Erythroblast (primary cell): ENCODE measurements around the gene FGD4.
"Not testable (repeated sequence)": the region's sequence is repeated elsewhere in the genome, so short reads cannot be mapped to it uniquely, and the experiment has no call there.

Experiments used
- DNase-seq, 2 experiments: peaks; one replicate each; lab custom pipeline; 2025; lab: John Stamatoyannopoulos, UW
- GATA1 ChIP-seq: IDR thresholded peaks from 2 replicates; pipeline ENCODE4 v1.6.1; 2011; ENCODE audit warnings: low read depth, mild to moderate bottlenecking, control low read depth, low read length, moderate library complexity
- POLR2A ChIP-seq: IDR thresholded peaks from 2 replicates; pipeline ENCODE4 v1.6.1; 2011; ENCODE audit warnings: mild to moderate bottlenecking, low read length

Gene FGD4

DNA sequence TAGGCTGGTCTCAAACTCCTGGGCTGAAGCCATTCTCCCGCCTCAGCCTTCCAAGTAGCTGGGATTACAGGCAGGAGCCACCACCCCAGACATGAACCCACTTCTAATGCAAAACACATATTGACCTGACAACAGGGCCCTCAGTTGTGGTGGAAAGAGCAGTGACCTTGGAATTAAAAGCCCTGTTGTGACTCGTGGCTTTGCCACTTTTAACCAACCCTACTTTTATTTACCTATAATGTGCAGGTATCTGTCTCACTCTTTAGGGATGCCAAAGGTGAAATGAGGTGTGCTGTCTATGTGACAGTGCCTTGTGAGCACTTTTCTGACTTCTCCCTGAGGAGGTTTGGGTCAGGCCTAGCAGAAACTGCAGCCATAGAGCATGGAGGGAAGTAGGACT is 146.9 kb downstream of the FGD4 start:
- no peak for DNase-seq
- TF ChIP-seq POLR2A, result no peak
- TF ChIP-seq GATA1, result no peak

DNA sequence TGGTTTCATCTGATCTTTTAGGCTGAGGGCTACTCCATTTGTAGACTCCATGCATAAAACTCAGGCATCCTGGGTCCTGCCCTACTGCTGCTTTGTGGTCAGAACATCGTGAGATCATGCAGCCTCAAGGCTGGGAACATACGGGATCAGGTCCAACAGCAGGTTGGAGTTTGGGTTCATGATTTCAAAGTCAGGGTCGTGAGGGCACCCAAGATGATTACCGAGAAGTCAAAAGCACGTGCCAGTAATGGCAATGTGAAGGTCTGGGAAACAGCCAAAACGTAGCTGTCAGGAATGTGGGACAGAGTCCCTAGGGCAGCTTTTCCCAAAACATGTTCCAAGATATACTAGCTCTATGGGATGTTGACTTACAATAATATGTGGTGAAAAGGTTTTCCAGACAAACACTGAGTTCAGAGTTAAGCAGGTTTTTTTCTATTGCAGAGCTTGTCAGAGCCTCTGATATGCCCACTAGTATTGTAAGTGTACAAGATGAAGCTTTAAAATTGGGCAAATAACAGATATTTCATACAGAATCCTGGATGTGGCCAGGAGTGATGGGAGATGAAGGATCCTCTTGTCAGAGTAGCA is 149.4 kb downstream of the FGD4 start:
- TF ChIP-seq POLR2A, result no peak
- no peak for TF ChIP-seq GATA1
- DNase-seq, result no peak

DNA sequence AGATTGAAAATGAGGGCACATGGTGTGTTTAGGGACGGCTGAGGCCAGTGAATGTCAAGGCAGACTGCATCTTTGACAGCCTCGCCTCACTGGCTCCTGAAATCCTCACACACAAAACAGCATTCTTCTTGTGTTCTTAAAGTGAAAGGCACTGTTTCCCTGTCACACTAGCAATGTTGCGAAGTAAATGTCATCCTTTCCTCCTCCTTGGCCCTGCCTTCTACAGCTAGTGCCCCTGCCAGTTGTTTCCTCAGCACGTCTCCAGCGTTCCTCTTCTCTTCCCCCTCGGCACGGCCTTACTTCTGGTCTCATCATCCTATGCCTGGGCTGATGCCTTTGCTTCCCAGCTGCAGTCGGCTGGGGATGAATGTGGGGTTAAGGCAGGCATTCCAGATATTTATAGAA is 150.3 kb downstream of the FGD4 start:
- no peak for DNase-seq

DNA sequence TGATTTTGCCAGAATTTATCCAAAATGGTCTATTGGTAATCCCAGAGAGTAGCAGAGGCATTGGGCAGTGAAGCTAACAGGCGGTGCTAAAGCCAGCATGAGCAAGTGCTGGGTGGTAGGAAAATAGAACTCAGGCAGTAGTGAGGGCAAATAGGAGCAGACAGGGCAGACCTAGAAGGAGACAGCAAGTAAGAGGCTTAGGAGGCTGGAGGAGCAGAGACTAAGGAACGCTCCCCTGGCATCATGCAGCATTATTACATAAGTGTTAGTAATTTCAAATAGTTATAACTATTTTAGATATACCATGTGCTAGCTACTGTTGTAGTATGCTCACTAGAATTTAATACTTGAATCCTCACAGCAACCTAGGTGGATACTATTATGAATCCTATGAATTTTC is 151.7 kb downstream of the FGD4 start:
- no peak for DNase-seq
- TF ChIP-seq GATA1, result no peak

More for the DNA sequence above, 150.3 kb downstream of the FGD4 start:
- TF ChIP-seq POLR2A, result no peak
- no peak for TF ChIP-seq GATA1

DNA sequence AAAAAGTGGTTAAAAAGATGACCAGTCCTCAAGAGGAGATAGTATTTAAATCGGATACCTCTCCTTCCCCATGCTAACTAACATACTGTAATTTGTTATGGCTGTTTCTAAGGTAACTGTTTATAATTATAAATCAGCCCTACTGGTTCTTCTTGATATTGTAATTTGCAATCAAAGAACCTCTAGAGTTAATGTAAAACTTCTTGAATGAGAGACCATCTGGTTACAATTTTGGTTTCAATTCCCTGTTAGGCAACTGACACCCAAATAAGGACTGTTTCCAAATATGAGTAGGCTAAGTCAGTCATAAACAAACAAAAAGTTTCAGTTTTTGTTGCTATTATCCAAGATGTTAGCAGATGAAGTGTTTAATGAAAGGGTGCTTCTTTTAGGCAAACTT is 159.5 kb downstream of the FGD4 start:
- no peak for DNase-seq
- TF ChIP-seq GATA1 (no peak), POLR2A (no peak)

DNA sequence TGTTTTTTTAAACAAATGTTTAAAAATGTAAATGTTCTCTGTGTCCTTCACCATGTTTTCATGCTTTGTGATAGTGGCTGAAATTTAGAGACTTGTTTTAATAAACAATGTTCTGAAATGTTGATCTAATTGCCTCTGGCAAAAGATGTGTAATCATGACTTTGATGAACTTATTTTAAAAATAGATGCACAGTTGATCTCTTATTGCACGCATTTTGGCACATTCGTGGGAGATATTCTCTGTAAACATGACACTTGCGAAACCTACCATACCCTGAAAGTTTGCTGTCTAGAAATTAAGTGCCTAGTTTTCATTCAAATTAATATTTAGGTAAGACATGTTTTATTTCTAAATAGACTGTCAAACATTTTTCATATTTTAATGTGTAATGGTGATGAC is 160.1 kb downstream of the FGD4 start:
- no peak for TF ChIP-seq POLR2A
- no peak for DNase-seq

DNA sequence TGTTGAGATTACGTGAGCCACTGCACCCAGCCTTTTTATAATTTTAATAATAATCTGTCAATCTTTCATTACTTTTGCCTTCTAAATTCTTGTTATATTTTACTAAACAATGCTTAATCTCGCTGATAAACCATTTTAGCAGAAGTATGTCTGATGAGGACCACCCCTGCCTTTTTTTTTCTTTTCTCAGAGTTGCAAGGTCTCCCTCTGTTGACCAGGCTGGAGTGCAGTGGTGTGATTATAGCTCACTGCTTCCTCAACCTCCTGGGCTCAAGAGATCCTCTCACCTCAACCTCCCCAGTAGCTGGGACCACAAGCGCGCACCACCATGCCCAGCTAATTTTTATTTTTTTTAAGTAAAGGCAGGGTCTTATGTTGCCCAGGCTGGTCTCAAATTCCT is 161.2 kb downstream of the FGD4 start:
- TF ChIP-seq POLR2A (no peak), GATA1 (no peak)
- DNase-seq, result no peak

DNA sequence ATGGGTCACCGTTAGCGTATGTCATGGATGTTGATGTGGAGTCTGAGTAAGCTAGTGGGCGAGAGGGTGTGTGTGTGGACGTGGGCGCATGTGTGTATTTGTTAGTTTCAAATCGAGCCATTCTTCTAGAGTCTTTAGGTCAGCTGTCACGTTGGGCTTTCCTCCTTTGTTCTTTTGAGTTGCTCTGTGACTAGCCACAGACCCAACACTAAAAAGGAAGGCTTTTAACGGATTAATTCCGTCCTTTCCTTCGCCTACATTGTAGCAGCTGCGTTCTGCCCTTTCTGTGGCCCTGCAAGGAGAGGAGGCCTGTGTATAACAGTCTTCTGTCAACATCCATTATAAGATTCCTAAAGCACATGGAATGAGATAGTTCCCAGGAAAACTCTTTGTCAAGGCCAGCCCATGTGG is 162.6 kb downstream of the FGD4 start:
- TF ChIP-seq POLR2A (no peak), GATA1 (no peak)
- DNase-seq, result no peak

DNA sequence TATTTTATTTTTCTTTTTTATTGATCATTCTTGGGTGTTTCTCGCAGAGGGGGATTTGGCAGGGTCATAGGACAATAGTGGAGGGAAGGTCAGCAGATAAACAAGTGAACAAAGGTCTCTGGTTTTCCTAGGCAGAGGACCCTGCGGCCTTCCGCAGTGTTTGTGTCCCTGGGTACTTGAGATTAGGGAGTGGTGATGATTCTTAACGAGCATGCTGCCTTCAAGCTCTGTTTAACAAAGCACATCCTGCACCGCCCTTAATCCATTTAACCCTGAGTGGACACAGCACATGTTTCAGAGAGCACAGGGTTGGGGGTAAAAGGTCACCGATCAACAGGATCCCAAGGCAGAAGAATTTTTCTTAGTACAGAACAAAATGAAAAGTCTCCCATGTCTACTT is 163.1 kb downstream of the FGD4 start:
- DNase-seq, result not testable (repeated sequence)

DNA sequence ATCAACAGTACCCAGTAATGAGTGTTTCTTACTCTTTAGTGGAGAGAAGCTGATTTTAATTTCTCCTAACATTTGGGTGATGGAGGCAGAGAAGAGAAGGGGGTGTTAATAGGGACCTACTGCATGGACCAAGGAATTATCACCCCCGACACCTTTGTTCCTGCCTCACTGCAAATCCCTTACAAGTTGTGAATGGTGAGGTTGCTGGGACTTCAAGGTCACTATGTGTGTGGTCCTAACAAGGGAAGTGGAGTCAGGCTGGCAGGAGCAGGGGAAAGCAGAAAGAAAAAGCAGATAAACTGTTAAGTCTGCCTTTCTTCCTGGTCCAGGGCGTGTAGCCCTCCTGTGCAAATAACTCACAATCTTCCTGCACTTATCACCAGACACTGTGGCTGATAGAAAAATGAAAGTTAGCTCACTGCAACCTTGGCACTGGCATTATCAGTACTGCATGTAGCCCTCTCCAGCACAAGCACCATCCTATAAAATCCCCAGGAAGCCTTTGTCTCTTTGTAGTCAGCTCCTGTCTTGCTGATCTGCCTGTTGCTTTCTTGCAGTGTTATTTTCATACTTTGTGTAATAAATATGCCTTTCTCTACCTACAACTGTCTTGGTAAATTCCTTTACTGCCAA is 167.4 kb downstream of the FGD4 start:
- TF ChIP-seq POLR2A (no peak), GATA1 (no peak)
- DNase-seq, result peak in 1 of 2 experiments; percentile 6

DNA sequence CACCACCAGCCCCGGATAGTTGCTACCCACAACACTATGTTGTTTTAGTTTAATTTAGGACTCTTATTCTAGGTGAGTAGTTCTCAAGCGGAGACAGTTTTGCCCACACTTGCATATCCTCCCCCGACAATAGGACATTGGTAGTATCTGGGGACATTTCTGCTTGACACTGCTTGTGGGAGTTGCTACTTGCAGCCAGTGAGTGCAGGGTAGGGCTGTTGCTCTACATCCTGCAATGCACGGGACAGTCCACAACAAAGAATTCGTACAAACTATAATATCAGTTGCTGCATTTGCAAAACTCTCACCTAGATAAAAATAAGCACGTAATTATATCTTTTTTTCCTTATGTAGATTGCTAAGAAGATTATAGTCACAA is 167.9 kb downstream of the FGD4 start:
- TF ChIP-seq POLR2A (no peak), GATA1 (no peak)
- DNase-seq, result no peak

DNA sequence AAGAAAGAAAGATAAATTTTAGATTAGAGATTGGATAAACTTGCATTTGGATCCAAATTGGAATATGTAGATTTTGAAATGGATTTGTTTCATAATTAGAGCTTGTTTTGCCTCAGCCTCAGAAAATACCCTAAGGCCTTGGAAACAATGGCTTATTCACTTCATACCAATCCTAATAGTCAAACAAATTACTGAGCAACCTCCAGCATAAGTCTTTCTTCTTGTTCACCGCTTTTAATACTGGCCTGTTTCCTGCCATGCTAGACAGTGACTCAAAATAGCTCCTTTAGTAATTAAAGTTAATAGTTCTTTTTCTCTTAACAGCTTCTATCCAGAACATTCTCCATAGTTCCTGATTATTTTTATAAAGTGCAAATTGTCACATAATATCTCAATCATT is 168.9 kb downstream of the FGD4 start:
- TF ChIP-seq GATA1 (no peak), POLR2A (no peak)
- DNase-seq, result no peak

DNA sequence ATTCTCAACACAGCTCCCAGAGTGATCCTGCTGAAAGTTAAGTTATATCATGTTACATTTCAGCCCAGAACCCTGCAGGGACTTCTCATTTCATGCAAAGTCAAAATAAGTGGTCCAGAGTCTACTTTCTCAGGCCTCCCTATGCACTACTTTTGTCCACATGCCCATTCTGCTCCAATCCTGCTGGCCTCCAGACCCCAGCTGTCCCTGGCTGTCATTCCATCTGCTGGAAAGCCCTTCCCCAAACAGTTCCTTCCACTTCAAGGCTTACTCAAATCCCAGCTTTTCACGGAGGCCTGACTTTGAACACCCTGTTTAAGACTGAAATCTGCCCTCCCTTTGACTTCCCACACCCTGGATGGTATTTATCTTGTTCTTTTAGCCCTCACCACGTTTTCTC is 169.9 kb downstream of the FGD4 start:
- DNase-seq, result no peak
- TF ChIP-seq GATA1 (no peak), POLR2A (no peak)

DNA sequence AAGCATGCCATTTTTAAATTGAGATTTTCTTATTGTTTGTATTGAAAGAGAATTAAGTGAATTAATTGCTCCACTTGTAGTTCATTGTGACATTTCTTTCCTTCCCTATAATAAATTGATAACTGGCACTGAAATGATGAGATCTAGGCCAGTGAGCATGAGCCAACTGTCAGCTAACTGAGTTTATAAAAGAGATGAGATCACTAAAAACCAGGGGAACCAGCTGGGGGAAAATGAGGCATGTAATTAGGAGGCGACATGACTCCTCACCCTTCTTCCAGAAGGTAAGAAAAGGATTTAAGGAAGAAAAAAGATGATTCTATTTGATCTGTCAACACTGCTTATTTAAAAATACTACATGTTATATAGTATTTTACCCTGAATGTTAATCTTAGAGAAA is 175.2 kb downstream of the FGD4 start:
- no peak for DNase-seq
- no peak for TF ChIP-seq GATA1
- no peak for TF ChIP-seq POLR2A

DNA sequence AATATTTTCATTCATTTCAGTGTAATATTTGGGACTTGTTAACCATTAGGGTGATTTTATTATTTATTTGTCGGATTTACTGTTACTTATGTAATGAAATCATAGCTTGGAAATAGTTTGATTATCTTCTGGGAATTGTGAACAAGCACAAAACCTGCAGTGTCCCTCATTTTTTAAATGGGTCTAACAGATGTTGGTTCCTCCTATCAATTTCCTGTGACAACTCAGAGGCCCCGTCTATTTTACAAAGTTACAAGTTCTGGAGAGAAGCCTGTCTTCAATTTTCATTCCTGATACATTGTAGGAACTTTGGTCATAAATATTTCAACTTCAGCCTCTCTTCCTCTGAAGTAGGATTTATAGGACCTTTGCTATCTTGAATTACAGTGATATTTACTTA is 178.0 kb downstream of the FGD4 start:
- DNase-seq, result no peak
- TF ChIP-seq POLR2A (no peak), GATA1 (no peak)
